Subcutaneous adipose tissue (tissue), 4 donors: ENCODE measurements around the gene C5orf24. TPM values are rescaled to one million over a fixed set of nuclear protein-coding genes. Genes with fewer than 3 reads are reported as not detected.

ENCODE experiments used
- total RNA-seq, 4 donors: library from RNA; depleted of rRNA; stranded (reverse); fragments of >200 nt; gene quantifications; one replicate each; pipeline ENCODE4 v1.1.0, GENCODE V29; 2016
- TF ChIP-seq, protein P1 (sequence below): fragments of 450-650 bp; IDR thresholded peaks from one replicate; pipeline ENCODE4 v1.5.1; 2016; ENCODE audit warnings: low read depth, mild to moderate bottlenecking, control low read depth, antibody characterized with exemption, moderate library complexity

Gene C5orf24
- total RNA-seq, 4 donors from 2014 or later, result 35.5 to 75.2 (median 38.5) TPM

DNA sequence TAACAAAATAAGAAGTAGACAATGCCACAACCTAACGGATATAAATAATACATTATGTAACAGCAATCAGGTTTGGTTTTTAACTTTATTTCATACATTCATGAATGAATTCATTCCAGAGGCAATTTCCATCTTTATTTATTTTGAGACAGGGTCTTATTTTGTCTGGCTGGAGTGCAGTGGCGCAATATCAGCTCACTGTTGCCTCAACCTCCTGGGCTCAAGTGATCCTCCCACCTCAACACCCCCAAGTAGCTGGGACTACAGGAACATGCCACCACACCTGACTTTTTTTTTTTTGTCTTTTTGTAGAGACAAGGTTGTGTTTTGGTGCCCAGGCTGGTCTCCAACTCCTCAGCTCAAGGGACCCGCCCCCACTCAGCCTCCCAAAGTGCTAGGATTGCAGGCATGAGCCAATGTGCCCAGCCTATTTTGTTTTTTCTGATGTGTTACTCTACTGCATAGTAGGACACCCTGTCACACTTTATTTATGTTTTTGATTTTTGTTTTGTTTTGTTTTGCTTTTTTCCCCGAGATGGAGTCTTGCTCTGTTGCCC lies 26.3 kb upstream of the C5orf24 start:
- TF ChIP-seq, protein P1, sequence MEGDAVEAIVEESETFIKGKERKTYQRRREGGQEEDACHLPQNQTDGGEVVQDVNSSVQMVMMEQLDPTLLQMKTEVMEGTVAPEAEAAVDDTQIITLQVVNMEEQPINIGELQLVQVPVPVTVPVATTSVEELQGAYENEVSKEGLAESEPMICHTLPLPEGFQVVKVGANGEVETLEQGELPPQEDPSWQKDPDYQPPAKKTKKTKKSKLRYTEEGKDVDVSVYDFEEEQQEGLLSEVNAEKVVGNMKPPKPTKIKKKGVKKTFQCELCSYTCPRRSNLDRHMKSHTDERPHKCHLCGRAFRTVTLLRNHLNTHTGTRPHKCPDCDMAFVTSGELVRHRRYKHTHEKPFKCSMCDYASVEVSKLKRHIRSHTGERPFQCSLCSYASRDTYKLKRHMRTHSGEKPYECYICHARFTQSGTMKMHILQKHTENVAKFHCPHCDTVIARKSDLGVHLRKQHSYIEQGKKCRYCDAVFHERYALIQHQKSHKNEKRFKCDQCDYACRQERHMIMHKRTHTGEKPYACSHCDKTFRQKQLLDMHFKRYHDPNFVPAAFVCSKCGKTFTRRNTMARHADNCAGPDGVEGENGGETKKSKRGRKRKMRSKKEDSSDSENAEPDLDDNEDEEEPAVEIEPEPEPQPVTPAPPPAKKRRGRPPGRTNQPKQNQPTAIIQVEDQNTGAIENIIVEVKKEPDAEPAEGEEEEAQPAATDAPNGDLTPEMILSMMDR, result no peak

DNA sequence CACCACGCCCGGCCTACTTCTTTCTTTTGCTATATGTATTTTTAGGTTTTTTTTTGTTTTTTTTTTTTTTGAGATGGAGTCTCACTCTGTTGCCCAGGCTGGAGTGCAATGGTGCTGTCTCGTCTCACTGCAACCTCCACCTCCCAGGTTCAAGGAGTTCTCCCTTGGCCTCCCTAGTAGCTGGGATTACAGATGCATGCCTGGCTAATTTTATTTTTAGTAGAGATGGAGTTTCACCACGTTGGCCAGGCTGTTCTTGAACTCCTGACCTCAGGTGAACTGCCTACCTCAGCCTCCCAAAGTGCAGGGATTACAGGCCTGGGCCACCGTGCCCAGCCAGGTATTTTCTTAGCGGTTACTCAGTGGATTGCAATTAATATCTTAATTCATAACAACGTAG lies 23.9 kb upstream of the C5orf24 start:
- TF ChIP-seq, protein P1, result no peak

DNA sequence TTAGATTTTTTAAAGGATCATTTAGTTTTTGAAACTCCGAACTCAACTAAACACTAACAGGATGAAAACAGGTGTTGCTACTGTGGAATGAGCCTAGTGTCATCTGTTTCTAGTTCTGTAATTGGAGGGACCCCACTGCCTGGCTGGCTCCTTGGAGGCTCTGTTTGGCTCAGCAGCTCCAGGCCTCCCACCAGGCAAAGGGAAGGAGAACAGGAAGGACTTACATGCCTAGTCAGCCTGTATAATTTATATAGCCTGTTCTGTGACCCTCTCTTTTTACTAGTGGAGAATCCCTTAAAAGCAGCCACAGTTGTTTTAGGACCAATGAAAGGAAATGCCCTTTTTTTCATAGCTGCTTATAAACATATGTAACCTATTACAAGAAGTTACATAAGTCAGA lies 21.1 kb upstream of the C5orf24 start:
- TF ChIP-seq, protein P1, result no peak

DNA sequence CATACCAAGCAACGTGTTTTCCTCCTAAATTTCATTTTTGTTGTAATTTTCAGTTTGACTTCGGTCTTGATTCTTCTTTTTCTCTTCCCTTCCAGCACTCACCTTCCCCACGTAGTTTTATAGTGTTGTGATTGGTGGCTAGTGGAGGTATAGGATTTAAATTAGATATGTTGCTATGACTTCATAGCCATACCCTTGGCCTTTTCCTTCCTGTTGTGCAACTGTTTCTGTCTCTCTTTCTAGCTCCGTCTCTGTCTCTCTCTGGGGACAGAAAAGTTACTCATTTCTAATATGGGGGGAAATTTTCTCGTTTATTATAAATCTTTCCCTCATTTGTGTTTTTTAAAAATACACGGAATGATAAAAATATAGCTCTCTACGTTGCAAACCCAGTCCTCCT lies 20.6 kb upstream of the C5orf24 start:
- TF ChIP-seq, protein P1, result no peak

DNA sequence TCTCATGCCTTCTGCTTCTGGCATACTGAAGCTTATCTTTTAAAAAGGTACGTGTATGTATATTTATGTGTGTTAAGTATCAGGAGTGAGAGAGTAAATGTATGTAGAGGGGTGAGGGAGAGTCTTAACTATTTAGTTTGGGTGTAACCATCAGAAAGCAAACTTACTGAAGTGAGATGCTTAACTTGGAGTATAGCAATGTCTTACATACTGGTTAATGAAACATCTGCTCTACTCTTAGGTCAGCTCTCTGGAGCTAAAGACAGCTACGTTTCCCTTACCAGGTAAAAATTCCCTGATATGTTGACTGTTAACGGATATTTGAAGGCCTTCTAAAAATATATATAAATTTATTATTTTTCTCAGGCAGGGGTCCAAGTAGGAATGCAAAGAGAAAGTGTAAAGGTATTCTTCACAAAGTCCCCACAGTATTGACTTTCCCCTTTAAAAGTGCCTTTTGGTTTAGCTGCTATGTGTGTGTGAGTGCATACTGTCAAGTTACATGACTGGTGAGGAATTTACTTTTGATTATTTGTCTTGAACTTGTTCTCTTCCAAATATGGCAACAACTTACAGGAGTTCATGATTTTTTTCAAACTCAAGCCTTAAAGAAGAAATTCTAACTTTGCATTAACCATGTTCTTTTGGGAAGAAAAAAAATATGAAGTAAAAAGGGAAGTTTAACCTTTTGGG lies 12.3 kb upstream of the C5orf24 start:
- TF ChIP-seq, protein P1, result no peak

DNA sequence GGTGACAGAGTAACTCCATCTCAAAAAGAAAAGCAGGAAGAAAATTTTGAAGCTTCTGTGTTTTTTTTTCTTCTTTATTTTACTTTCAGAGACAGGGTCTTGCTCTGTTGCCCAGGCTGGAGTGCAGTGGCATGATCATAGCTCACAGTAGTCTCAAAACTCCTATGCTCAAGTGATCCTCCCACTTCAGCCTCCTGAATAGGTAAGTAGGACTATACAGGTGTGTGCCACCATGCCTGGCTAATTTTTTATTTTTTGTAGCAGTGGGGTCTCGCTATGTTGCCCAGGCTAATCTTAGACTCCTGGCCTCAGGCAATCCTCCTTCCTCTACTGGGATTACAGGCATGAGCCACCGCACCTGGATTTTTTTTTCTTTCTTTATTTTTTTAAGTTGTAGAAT lies 10.1 kb upstream of the C5orf24 start:
- TF ChIP-seq, protein P1, result no peak

DNA sequence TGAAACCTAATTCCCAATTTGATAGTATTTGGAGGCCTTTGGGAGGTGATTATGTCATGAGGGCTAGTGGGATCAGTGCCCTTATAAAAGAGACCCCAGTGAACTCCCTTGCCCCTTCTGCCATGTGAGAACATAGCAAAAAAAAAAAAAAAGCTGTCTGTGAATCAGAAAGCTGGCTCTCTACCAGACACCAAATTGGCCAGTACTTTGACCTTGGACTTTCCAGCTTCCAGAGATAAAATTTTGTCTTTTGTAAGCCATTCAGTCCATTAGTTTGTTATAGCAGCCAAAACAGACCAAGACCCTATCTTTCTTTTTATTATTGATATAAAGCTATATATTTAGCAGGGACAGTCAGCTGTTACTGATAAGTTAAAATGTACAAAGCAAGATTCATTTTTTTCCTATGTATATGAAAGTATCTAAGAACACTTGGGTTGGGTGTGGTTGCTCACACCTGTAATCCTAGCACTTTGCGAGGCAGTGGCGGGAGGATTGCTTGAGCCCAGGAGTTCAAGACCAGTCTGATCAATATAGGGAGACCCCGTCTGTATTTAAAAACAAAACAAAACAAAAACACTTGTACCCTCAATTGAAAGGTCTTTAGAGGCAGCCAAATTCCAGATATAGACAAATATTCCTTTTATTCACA lies 8.1 kb upstream of the C5orf24 start:
- TF ChIP-seq, protein P1, result no peak
